Measurements from ENCODE around the gene PROX2. TPM values are rescaled to one million over a fixed set of nuclear protein-coding genes. Genes with fewer than 3 reads are reported as not detected.

PROX2 gene
- total RNA-seq, 4 donors from 2014 or later, result not detected

- TF ChIP-seq CTCF (IDR thresholded peaks at IDR 0.05 in 4 of 5, conservative IDR thresholded peaks at IDR 0.05 in 1 of 5) (peak; percentile 70 to 86 (median 82)), POLR2A (IDR thresholded peaks at IDR 0.05) (no peak)
- in situ Hi-C loops (cut with MboI; ENCODE audit: low sequenced_read_pairs in 4 of 4) (loop anchor here in 2 of 4 donors (10.0 kb wide), 1 partner anchor 171 kb away; no protein-coding TSS in a partner anchor), intact Hi-C loops (cut with DNase I; ENCODE audit: low total_unique reads) (loop anchor here (2.0 to 5.0 kb wide), 3 partner anchors 33 to 175 kb away; no protein-coding TSS in a partner anchor)
- peak; percentile 67 to 70 for ATAC-seq
- peaks cover 43 to 45% of the 10 kb centered on the region in 2 donors for H3K4me1 ChIP-seq
- no peaks in the 10 kb centered on the region for H3K36me3 ChIP-seq
- H3K9me3 ChIP-seq, result no peaks in the 10 kb centered on the region
- H3K27me3 ChIP-seq, result no peaks in the 10 kb centered on the region
- H3K4me3 ChIP-seq, result no peak overlapping the region
- peak overlapping the region; percentile 29 to 64 (median 52) for H3K27ac ChIP-seq
- DNase-seq, result peak; percentile 69 to 77
Measured at GRCh38 chr14:74913986-74914573, 38.1 kb upstream of the PROX2 start.

- no peak overlapping the region for H3K27ac ChIP-seq
- in situ Hi-C loops (cut with MboI; ENCODE audit: low sequenced_read_pairs in 4 of 4), result loop anchor here in 2 of 4 donors (10.0 kb wide), 1 partner anchor 171 kb away; no protein-coding TSS in a partner anchor
- DNase-seq (no peak), ATAC-seq (no peak)
- no peaks in the 10 kb centered on the region for H3K36me3 ChIP-seq
- H3K9me3 ChIP-seq, result no peaks in the 10 kb centered on the region
- intact Hi-C loops (cut with DNase I; ENCODE audit: low total_unique reads), result loop anchor here (5.0 kb wide), 2 partner anchors 34 to 99 kb away; no protein-coding TSS in a partner anchor
- H3K4me3 ChIP-seq, result no peak overlapping the region
- no peaks in the 10 kb centered on the region for H3K27me3 ChIP-seq
- no peak for TF ChIP-seq CTCF (IDR thresholded peaks at IDR 0.05 in 4 of 5, conservative IDR thresholded peaks at IDR 0.05 in 1 of 5)
- no peak for TF ChIP-seq POLR2A (IDR thresholded peaks at IDR 0.05)
- H3K4me1 ChIP-seq, result peaks cover 41 to 43% of the 10 kb centered on the region in 2 donors
Measured at GRCh38 chr14:74913393-74913910, 37.5 kb upstream of the PROX2 start.

- H3K4me3 ChIP-seq, result no peak overlapping the region
- H3K27me3 ChIP-seq, result no peaks in the 10 kb centered on the region
- H3K36me3 ChIP-seq, result no peaks in the 10 kb centered on the region
- H3K27ac ChIP-seq, result no peak overlapping the region
- TF ChIP-seq CTCF (IDR thresholded peaks at IDR 0.05 in 4 of 5, conservative IDR thresholded peaks at IDR 0.05 in 1 of 5) (no peak), POLR2A (IDR thresholded peaks at IDR 0.05) (no peak)
- intact Hi-C loops (cut with DNase I; ENCODE audit: low total_unique reads) (loop anchor here (5.0 kb wide), 2 partner anchors 34 to 100 kb away; no protein-coding TSS in a partner anchor), in situ Hi-C loops (cut with MboI; ENCODE audit: low sequenced_read_pairs in 4 of 4) (loop anchor here in 2 of 4 donors (10.0 kb wide), 1 partner anchor 172 kb away; no protein-coding TSS in a partner anchor)
- H3K4me1 ChIP-seq, result peaks cover 39 to 43% of the 10 kb centered on the region in 2 donors
- no peak for ATAC-seq
- no peak for DNase-seq
- no peaks in the 10 kb centered on the region for H3K9me3 ChIP-seq
Measured at GRCh38 chr14:74912801-74913200, 36.9 kb upstream of the PROX2 start.

- H3K9me3 ChIP-seq, result no peaks in the 10 kb centered on the region
- no peak overlapping the region for H3K4me3 ChIP-seq
- peaks cover 39 to 42% of the 10 kb centered on the region in 2 donors for H3K4me1 ChIP-seq
- H3K27ac ChIP-seq, result no peak overlapping the region
- no peaks in the 10 kb centered on the region for H3K27me3 ChIP-seq
- no peaks in the 10 kb centered on the region for H3K36me3 ChIP-seq
- TF ChIP-seq POLR2A (IDR thresholded peaks at IDR 0.05), result no peak
- TF ChIP-seq CTCF (IDR thresholded peaks at IDR 0.05 in 4 of 5, conservative IDR thresholded peaks at IDR 0.05 in 1 of 5), result no peak
- DNase-seq (no peak), ATAC-seq (no peak)
- in situ Hi-C loops (cut with MboI; ENCODE audit: low sequenced_read_pairs in 4 of 4) (loop anchor here in 2 of 4 donors (10.0 kb wide), 1 partner anchor 173 kb away; no protein-coding TSS in a partner anchor), intact Hi-C loops (cut with DNase I; ENCODE audit: low total_unique reads) (loop anchor here (5.0 kb wide), 2 partner anchors 35 to 100 kb away; no protein-coding TSS in a partner anchor)
Measured at GRCh38 chr14:74912111-74912510, 36.2 kb upstream of the PROX2 start.
